HG02759 (cell line): ENCODE data around the gene POU2F3.
"Not testable (repeated sequence)": the region's sequence is repeated elsewhere in the genome, so short reads cannot be mapped to it uniquely, and the experiment has no call there.

Experiments
- ATAC-seq: cut with Tn5 transposase; IDR thresholded peaks from one replicate; pipeline ENCODE4 v1.9.1; 2021; ENCODE audit warnings: mild to moderate bottlenecking, moderate library complexity; ENCODE audit not compliant: unreplicated experiment

Gene POU2F3

GRCh38 chr11:120249279-120250262 lies 9.6 kb downstream of the POU2F3 start:
- no peak for ATAC-seq

GRCh38 chr11:120253377-120253776 lies 13.4 kb downstream of the POU2F3 start:
- ATAC-seq = not testable (repeated sequence)

- no peak for ATAC-seq
These were observed 15.0 kb downstream of the POU2F3 start for GRCh38 chr11:120254788-120255518.

- ATAC-seq = no peak
These were observed 15.6 kb downstream of the POU2F3 start for GRCh38 chr11:120255519-120255866.

- no peak for ATAC-seq
These were observed 16.2 kb downstream of the POU2F3 start for GRCh38 chr11:120256178-120256577.

GRCh38 chr11:120256779-120257178 lies 16.8 kb downstream of the POU2F3 start:
- no peak for ATAC-seq

GRCh38 chr11:120257346-120257745 lies 17.4 kb downstream of the POU2F3 start:
- no peak for ATAC-seq

- ATAC-seq = no peak
These were observed 18.7 kb downstream of the POU2F3 start for GRCh38 chr11:120258661-120259060.

GRCh38 chr11:120259241-120259640 lies 19.3 kb downstream of the POU2F3 start:
- no peak for ATAC-seq

GRCh38 chr11:120259988-120260565 lies 20.1 kb downstream of the POU2F3 start:
- ATAC-seq = no peak

- no peak for ATAC-seq
These were observed 20.7 kb downstream of the POU2F3 start for GRCh38 chr11:120260616-120261015.

GRCh38 chr11:120261321-120261720 lies 21.4 kb downstream of the POU2F3 start:
- no peak for ATAC-seq

- no peak for ATAC-seq
These were observed 22.0 kb downstream of the POU2F3 start for GRCh38 chr11:120261931-120262330.

GRCh38 chr11:120267319-120267718 lies 27.4 kb downstream of the POU2F3 start:
- no peak for ATAC-seq

- ATAC-seq = no peak
These were observed 28.7 kb downstream of the POU2F3 start for GRCh38 chr11:120268686-120269085.

- ATAC-seq = no peak
These were observed 30.4 kb downstream of the POU2F3 start for GRCh38 chr11:120270386-120270785.

GRCh38 chr11:120271672-120272071 lies 31.7 kb downstream of the POU2F3 start:
- no peak for ATAC-seq

GRCh38 chr11:120272303-120272702 lies 32.4 kb downstream of the POU2F3 start:
- ATAC-seq = no peak

- ATAC-seq = no peak
These were observed 33.5 kb downstream of the POU2F3 start for GRCh38 chr11:120273432-120273831.

- ATAC-seq = not testable (repeated sequence)
These were observed 34.0 kb downstream of the POU2F3 start for GRCh38 chr11:120273956-120274355.

- ATAC-seq = no peak
These were observed 39.6 kb downstream of the POU2F3 start for GRCh38 chr11:120279502-120279901.
